ENCODE data around the gene EFR3B.
A peak's percentile ranks its signal among the peaks of the same experiment; 100 is the strongest.

EFR3B gene

GRCh38 chr2:25034081-25034480 is 7.8 kb upstream of the EFR3B start:
- no peak for DNase-seq (ENCODE audit: low read depth)

GRCh38 chr2:25035537-25036220 is 6.2 kb upstream of the EFR3B start:
- DNase-seq (ENCODE audit: low read depth) = no peak

GRCh38 chr2:25036221-25036559 is 5.7 kb upstream of the EFR3B start:
- DNase-seq (ENCODE audit: low read depth) = no peak

GRCh38 chr2:25039126-25039525 is 2.8 kb upstream of the EFR3B start:
- no peak for DNase-seq (ENCODE audit: low read depth)

GRCh38 chr2:25041307-25041927 is 459 bp upstream of the EFR3B start:
- DNase-seq (ENCODE audit: low read depth) = peak; percentile 3

- no peak for DNase-seq (ENCODE audit: low read depth)
Observed at GRCh38 chr2:25042321-25043240, 705 bp downstream of the EFR3B start.

DNA sequence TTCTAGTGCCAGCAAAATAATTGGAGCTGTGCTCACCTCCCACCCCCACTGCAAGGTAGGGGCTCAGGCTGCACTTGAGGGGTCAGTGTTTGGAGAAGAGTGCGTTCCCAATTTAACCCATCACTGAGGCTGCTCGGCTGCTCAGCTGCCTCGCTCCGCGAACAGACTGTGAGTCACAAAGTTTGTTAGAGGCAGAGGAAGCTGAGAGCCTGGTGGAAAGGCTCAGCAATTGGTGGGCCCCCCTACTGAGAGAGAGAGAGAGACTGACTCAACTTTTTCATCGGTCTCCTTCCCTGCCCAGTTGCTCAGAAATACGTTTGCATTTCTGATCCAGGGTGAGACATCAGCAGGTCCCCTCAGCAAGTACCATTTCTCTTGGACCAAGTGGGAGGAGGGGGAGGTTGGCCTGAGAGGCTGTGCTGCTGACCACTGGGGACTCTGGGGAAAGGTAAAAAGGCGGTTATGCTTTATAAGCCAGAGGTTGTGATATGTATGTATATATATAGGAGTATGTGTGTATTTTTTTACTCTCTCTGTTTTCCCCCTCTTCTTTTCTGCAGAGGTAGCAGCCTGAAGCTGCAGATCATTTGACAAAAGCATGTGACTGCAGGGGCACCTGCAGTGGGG is 1.5 kb downstream of the EFR3B start:
- peak; percentile 14 for DNase-seq (ENCODE audit: low read depth)

DNA sequence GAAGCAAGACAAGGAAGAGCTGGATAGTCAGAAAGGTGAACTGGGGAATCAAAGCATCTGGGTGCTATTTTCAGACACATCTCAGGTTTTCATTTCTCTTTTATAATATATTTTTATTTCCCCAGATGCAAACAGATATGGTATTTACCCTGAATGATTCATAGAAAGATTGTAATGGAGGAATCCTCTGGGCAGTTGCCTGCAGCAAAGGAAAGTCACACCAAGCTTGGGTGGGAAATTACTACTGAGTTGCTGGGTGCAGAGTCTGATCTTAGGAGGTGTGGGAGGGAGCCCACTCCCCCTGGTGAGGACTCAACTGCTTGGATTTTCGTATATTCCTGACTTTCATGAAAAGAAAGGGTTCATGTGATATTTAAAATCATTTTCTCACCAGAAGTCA is 2.1 kb downstream of the EFR3B start:
- no peak for DNase-seq (ENCODE audit: low read depth)

DNA sequence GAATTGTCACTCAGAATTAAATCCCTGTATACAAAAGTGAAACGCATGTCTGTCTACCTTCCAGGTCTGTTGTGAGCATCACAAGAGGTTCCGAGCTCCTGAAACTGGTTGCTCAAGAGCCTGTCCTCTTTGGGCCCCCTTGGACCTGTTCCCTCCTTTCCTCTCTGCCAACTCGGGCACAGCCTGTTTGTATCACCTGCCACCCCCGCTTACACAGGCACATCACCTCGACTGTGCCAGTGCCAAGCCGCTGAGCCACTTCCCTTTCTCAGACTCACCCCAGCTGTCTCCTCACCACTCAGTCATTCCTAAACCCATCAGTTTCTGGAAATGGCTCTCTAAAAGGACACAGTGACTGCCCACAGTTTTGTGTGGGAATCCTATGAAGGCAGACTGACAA is 3.1 kb downstream of the EFR3B start:
- DNase-seq (ENCODE audit: low read depth) = no peak

GRCh38 chr2:25049422-25049821 is 7.5 kb downstream of the EFR3B start:
- no peak for DNase-seq (ENCODE audit: low read depth)

DNA sequence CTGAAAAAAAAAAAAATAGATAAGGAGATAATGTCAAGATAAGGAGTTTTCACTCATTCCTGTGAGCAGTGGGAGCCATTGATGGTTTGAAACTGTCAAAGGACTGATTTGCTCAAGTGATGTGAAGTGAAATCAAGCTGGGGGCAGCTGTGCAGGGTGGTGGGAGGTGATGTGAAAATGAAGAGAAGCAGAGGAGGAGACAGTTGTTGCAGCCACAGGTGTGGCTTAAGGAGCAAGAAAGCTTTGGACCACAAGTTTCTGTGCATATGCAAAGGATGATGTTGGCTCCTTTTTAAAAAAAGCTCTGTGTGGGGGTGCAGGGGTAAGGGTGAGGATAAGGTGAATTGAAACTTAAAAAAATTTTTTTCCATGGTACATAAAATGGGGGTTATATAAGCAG is 8.3 kb downstream of the EFR3B start:
- DNase-seq (ENCODE audit: low read depth) = no peak

- DNase-seq (ENCODE audit: low read depth) = no peak
Observed at GRCh38 chr2:25053041-25053440, 11.2 kb downstream of the EFR3B start.

- DNase-seq (ENCODE audit: low read depth) = no peak
Observed at GRCh38 chr2:25054720-25055119, 12.8 kb downstream of the EFR3B start.

GRCh38 chr2:25055376-25055920 is 13.6 kb downstream of the EFR3B start:
- DNase-seq (ENCODE audit: low read depth) = no peak

DNA sequence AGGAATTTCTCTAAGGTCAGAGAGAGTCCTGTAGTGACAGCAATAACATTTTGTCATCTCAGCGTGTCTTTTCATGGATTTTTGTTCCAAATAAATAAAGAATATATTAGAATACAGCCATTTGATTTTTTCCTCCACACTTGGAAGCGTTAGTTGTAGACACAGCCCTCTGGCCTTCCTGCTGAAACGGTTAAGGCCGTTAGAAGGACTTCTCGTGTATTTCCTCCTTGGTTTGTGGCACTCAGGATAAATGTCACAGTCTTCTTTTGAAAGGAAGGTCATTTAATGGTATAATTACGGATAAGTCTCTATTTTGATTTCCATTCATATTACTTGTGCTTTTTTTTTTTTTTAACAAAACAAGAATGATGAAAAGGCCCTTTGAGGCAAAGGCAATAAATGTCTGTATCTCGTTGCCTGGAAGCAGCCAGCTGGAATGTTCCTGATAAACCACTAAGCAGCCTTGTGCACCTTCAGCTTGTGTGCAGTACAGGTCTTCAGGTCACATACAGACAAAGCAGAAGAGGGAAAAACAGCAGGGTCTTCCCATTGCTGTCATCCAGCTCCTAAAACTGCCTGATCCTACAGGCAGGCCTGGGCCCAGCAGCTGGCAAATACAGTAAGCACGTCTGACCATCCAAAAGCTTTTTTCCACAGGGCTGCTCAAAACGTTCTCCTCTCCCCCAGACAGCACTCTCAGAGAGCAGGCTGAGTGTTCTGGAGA is 14.4 kb downstream of the EFR3B start:
- DNase-seq (ENCODE audit: low read depth) = no peak

DNA sequence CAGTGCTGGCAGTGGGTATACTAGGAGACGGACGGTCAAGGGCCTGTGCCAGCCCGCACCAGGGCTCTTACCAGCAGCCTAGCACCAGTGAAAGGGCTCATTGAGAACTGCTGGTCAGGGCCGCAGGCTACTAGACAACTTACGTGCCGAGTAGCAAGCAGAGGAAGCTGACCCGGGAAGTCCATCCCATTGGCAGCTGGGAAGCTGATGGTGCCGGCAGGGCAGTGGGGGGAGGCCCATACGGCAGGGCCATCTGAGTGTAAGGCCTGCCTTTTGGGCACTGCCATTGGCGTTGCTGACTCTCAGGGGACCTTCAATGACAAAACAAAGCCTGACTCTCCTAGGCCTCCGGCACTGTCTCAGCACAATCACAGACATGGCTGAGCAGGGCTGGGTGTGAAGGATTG is 20.6 kb downstream of the EFR3B start:
- DNase-seq (ENCODE audit: low read depth) = no peak

- no peak for DNase-seq (ENCODE audit: low read depth)
Observed at GRCh38 chr2:25063876-25064660, 22.2 kb downstream of the EFR3B start.

GRCh38 chr2:25065768-25066167 is 23.9 kb downstream of the EFR3B start:
- no peak for DNase-seq (ENCODE audit: low read depth)

DNA sequence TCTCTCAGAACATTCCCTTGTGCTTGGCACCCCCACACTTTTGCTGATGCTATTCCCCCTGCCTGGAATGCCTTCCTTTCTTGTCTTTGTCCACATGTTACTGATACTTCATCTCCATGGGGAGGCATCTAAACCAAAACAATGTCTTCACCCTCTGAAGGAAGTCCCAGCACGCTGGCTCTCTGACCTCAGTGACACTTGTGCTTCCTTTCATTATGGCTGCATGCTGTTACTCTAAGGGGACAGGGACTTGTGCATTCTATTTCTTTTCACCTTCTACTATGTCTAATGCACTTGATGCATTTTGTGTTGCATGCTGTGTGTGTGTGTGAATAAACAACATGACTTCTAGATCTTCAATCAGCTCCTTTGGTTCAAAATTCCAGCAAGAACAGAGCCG is 24.6 kb downstream of the EFR3B start:
- no peak for DNase-seq (ENCODE audit: low read depth)

DNA sequence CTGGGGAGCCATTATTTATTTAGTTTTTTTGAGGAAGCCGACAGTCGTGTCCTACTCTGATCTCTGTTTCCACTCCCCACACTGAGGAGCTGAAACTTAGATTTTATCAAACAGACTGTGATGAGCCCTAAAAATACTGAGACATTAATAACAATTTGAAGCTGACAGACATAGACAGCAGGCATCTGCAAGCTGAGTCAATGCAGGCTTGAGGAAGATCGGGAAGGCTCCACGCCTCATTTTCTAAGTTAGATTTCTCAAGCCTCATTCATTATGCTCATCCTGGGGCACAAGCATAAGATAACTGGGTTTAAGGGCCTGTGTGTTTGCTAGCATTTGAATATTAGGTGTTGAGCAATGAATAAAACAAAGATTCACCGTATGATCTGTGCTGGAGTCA is 26.3 kb downstream of the EFR3B start:
- DNase-seq (ENCODE audit: low read depth) = no peak

DNA sequence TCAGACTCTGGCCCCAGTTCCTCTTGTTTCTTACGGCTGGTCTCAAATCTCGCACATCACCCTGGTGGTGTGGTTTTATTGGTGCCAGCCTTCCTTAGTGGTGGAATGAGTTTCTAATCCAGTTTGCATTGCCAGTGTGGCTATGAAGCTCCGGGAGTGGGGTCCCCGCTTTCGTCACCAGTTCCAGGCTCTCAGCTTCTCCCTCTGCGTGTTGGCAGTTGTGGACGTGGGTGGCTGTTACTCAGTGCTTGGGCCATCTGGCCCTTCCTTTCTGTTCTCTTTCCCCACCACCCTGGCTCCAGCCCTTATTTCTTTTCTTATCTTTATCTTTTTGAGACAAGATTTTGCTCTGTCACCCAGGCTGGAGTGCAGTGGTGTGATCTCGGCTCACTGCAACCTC is 30.1 kb downstream of the EFR3B start:
- DNase-seq (ENCODE audit: low read depth) = no peak

Measured in fibroblast of the conjunctiva (primary cell).